Occipital lobe (tissue), 2 donors: ENCODE measurements around the gene RABEP2. TPM values are rescaled to one million over a fixed set of nuclear protein-coding genes. Genes with fewer than 3 reads are reported as not detected.
"Not testable (repeated sequence)": the region's sequence is repeated elsewhere in the genome, so short reads cannot be mapped to it uniquely, and the experiment has no call there.

Source experiments
- DNase-seq: peaks from one replicate; lab custom pipeline; 2025; lab: John Stamatoyannopoulos, UW
- total RNA-seq: library from RNA; depleted of rRNA; stranded (reverse); fragments of >200 nt; gene quantifications from one replicate; pipeline ENCODE4 v1.2.3, GENCODE V29; 2014

The RABEP2 gene
- total RNA-seq, 1 donor from 2014 or later: 17.8 TPM

- no peak for DNase-seq
Observed at GRCh38 chr16:28933171-28933570, 8.1 kb upstream of the RABEP2 start.

GRCh38 chr16:28932339-28933141, 7.5 kb upstream of the RABEP2 start:
- DNase-seq: no peak

GRCh38 chr16:28931801-28932225, 6.8 kb upstream of the RABEP2 start, which contains the start of gene CD19:
CD19 (plus strand) TSS chr16:28931971; CDS start chr16:28932001, 30 bp downstream.
- no peak for DNase-seq

GRCh38 chr16:28930652-28931051, 5.6 kb upstream of the RABEP2 start:
- no peak for DNase-seq

- DNase-seq: no peak
Observed at GRCh38 chr16:28930203-28930602, 5.2 kb upstream of the RABEP2 start.

- no peak for DNase-seq
Observed at GRCh38 chr16:28927815-28928214, 2.8 kb upstream of the RABEP2 start.

GRCh38 chr16:28926284-28926683, 1.2 kb upstream of the RABEP2 start:
- not testable (repeated sequence) for DNase-seq

- DNase-seq: peak; percentile 69
Observed at GRCh38 chr16:28925386-28926228, 569 bp upstream of the RABEP2 start.

- no peak for DNase-seq
Observed at GRCh38 chr16:28924399-28924761, 658 bp downstream of the RABEP2 start.

GRCh38 chr16:28923652-28924398, 1.2 kb downstream of the RABEP2 start:
- DNase-seq: no peak

- DNase-seq: no peak
Observed at GRCh38 chr16:28923231-28923587, 1.8 kb downstream of the RABEP2 start.

- DNase-seq: no peak
Observed at GRCh38 chr16:28918698-28919097, 6.3 kb downstream of the RABEP2 start.

- DNase-seq: no peak
Observed at GRCh38 chr16:28917095-28917494, 7.9 kb downstream of the RABEP2 start.

GRCh38 chr16:28915181-28915580, 9.9 kb downstream of the RABEP2 start:
- DNase-seq: no peak

- no peak for DNase-seq
Observed at GRCh38 chr16:28913946-28914724, 10.9 kb downstream of the RABEP2 start.

- no peak for DNase-seq
Observed at GRCh38 chr16:28912558-28912957, 12.5 kb downstream of the RABEP2 start.

GRCh38 chr16:28910086-28911031, 14.7 kb downstream of the RABEP2 start:
- DNase-seq: no peak

- no peak for DNase-seq
Observed at GRCh38 chr16:28905800-28906372, 19.2 kb downstream of the RABEP2 start.

- DNase-seq: no peak
Observed at GRCh38 chr16:28905229-28905754, 19.7 kb downstream of the RABEP2 start.
